ENCODE data around the gene OTOF.

Gene OTOF

GRCh38 chr2:26461601-26462023 lies 16.3 kb downstream of the OTOF start:
- H3K27ac ChIP-seq = no peak overlapping the region
- DNase-seq (ENCODE audit: low spot score) = no peak
- ChIA-PET POLR2A (ENCODE audit: low non-redundant PET) (no interaction called here), CTCF (interaction anchor here (0.6 kb wide), 1 partner anchor 26 kb away, joined by 3 read pairs; no protein-coding TSS in a partner anchor)
- TF ChIP-seq, protein P1, sequence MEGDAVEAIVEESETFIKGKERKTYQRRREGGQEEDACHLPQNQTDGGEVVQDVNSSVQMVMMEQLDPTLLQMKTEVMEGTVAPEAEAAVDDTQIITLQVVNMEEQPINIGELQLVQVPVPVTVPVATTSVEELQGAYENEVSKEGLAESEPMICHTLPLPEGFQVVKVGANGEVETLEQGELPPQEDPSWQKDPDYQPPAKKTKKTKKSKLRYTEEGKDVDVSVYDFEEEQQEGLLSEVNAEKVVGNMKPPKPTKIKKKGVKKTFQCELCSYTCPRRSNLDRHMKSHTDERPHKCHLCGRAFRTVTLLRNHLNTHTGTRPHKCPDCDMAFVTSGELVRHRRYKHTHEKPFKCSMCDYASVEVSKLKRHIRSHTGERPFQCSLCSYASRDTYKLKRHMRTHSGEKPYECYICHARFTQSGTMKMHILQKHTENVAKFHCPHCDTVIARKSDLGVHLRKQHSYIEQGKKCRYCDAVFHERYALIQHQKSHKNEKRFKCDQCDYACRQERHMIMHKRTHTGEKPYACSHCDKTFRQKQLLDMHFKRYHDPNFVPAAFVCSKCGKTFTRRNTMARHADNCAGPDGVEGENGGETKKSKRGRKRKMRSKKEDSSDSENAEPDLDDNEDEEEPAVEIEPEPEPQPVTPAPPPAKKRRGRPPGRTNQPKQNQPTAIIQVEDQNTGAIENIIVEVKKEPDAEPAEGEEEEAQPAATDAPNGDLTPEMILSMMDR (conservative IDR thresholded peaks at IDR 0.05; ENCODE audit: low read depth) = no peak

DNA sequence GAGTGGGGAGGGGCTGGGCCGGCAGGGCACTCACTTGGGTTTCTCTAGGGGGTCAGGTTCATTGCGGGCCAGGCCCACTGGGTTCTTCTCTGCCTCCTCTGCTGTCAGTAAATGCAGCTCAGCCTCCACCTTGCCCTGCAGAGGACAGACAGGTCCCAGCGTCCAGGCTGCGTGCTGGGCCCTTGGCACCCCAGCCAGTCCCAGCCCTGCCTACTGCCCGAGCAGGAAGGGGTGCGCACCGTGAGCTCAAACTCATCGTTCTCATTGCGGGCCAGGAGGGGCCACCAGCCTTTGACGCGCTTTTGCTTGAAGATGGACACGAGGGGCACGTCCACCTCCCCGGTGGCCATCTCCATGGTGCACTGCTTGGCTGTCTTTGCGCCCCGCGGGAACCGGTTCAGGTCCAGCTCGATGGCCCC lies 17.3 kb downstream of the OTOF start:
- ChIA-PET POLR2A (ENCODE audit: low non-redundant PET) (no interaction called here), CTCF (no interaction called here)
- no peak for DNase-seq (ENCODE audit: low spot score)
- TF ChIP-seq, protein P1 (conservative IDR thresholded peaks at IDR 0.05; ENCODE audit: low read depth) = no peak
- no peak overlapping the region for H3K27ac ChIP-seq

DNA sequence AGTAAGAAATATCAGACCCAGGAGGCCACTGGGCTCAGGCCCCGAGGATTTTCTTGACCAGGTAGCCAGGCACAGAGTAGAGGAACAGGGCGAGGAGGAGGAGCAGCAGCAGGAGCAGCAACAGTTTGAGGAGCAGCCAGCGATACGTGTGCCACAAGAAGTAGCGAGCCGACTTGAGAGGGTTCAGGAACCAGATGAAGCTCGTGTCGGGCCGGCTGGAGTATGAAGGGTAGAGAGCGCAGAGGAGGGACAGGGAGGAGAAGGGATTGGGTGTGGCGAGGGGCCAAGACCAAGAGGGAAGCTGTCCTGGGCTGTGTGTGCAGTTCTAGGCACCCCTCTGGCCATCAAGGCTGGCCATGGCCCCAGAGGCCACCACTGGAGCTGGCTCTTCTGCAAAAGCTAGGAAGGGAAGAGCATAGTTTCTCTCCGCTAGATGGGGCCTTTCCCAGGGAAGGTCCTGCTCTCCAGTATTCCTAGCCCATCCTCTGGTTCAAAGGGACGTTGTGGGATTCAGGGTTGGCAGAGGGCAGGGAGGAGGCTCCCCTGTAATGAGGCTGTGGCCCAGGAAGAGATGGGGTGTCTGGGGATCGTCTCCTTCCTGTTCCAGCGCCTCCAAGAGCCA lies 17.8 kb downstream of the OTOF start:
- POLR2A ChIA-PET (ENCODE audit: low non-redundant PET) = no interaction called here
- no peak overlapping the region for H3K27ac ChIP-seq
- CTCF ChIA-PET = interaction anchor here (1.1 kb wide), 1 partner anchor 9 kb away, joined by 3 read pairs; no protein-coding TSS in a partner anchor
- TF ChIP-seq, protein P1 (conservative IDR thresholded peaks at IDR 0.05; ENCODE audit: low read depth) = no peak
- no peak for DNase-seq (ENCODE audit: low spot score)

DNA sequence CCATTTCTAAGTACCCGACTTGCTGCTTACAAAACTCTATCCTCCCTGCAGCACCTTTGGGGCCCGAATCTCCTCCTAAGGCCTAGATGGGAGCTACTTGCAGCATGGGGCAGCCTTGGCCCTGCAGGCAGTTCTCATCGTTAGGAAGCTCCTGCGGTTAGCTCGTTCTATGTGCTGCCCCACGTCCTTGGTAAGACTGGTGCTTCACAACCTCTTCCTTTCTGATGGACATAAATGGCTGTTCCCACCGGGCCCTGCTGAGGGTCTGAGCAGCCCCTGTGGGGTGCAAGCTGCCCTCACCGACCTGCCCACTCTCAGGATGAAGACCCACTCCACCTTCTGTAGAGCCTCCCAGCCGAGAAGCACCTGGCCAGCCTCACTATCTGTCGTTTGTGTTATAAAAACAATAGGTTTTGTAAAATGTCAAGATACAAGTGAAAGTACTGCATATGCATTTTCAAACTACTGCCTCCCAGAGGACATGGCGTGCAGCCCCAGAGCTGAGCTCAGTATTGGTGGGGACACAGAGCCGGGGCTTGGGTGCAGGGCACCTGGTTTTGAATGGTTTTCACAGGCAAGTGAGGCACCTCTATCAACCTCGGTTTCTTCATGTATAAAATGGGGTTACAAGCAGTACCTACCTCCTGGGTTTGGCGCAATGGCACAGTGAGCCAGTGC lies 19.4 kb downstream of the OTOF start:
- TF ChIP-seq, protein P1 (conservative IDR thresholded peaks at IDR 0.05; ENCODE audit: low read depth) = no peak
- CTCF ChIA-PET = no interaction called here
- no peak overlapping the region for H3K27ac ChIP-seq
- DNase-seq (ENCODE audit: low spot score) = no peak
- POLR2A ChIA-PET (ENCODE audit: low non-redundant PET) = no interaction called here

GRCh38 chr2:26457695-26458364 lies 20.1 kb downstream of the OTOF start:
- POLR2A ChIA-PET (ENCODE audit: low non-redundant PET) = no interaction called here
- no peak for DNase-seq (ENCODE audit: low spot score)
- TF ChIP-seq, protein P1 (conservative IDR thresholded peaks at IDR 0.05; ENCODE audit: low read depth) = no peak
- no peak overlapping the region for H3K27ac ChIP-seq
- CTCF ChIA-PET = no interaction called here

- no peak overlapping the region for H3K27ac ChIP-seq
- ChIA-PET CTCF (interaction anchor here (0.5 kb wide), 1 partner anchor 175 kb away, joined by 4 read pairs; no protein-coding TSS in a partner anchor), POLR2A (ENCODE audit: low non-redundant PET) (no interaction called here)
- no peak for DNase-seq (ENCODE audit: low spot score)
- TF ChIP-seq, protein P1 (conservative IDR thresholded peaks at IDR 0.05; ENCODE audit: low read depth) = no peak
Measured at GRCh38 chr2:26457251-26457666, 20.7 kb downstream of the OTOF start.

Data from RWPE1 (cell line).